Right ventricle myocardium superior (tissue), 1 donor: ENCODE results near the gene DHRS7C. TPM values are rescaled to one million over a fixed set of nuclear protein-coding genes. Genes with fewer than 3 reads are reported as not detected.

Experiments used
- total RNA-seq: library from RNA; stranded (reverse); fragmentation: NEBNext Ultra II Directional; extraction: Animal tissue kit (Norgen Biotek cat#: 25700); gene quantifications from one replicate; pipeline ENCODE4 v1.2.1, GENCODE V29; 2021
- donor health status: DM: no; HTN: yes; CAD: no; lungs with severe emphysema.

DHRS7C gene
- total RNA-seq, 1 donor from 2014 or later = 71.6 TPM

Other genes with a start within 250 kb of the DHRS7C start
- gene STX8, start 215.8 kb downstream of the DHRS7C start, total RNA-seq = 62.8 TPM
- 0.38 TPM for gene CFAP52, start 214.9 kb downstream of the DHRS7C start, total RNA-seq
- gene USP43, start 146.1 kb downstream of the DHRS7C start, total RNA-seq = not detected
- not detected for gene GSG1L2, start 30.5 kb upstream of the DHRS7C start, total RNA-seq
- 0.11 TPM for gene GLP2R, start 34.3 kb upstream of the DHRS7C start, total RNA-seq
- not detected for gene RCVRN, start 113.7 kb upstream of the DHRS7C start, total RNA-seq